K562 (cell line): ENCODE results near the gene ANKRD6. TPM values are rescaled to one million over a fixed set of nuclear protein-coding genes. Genes with fewer than 3 reads are reported as not detected.

Source experiments
- ATAC-seq: fragments of 200-7000 bp; cut with Tn5 transposase; 3 replicates; pipeline ENCODE4 v1.9.1; 2020; ENCODE audit warnings: moderate library complexity
- BruUV-seq: library from RNA; stranded (reverse); fragments of 400-500 nt; replicated peaks from 2 replicates; lab custom pipeline; 2021; lab: Mats Ljungman, UMichigan
- CTCF ChIA-PET: fragments of 300-600 bp; formaldehyde crosslinking; extraction: SDS; loops from one replicate; lab custom pipeline; 2021; ENCODE audit warnings: low intra/inter-chr PET ratio; lab: Yijun Ruan, JAX
- POLR2A ChIA-PET: fragments of 300-600, 350-650 bp; sonication (Branson Sonifier 250); formaldehyde crosslinking; extraction: SDS; loops from one replicate; lab custom pipeline; 2021; ENCODE audit warnings: antibody characterized with exemption, inconsistent platforms; lab: Yijun Ruan, JAX
- DNase-seq, 4 experiments: peaks; one replicate each; pipeline versions ENCODE4 v3.0.0 to v3.0.0-alpha.2; 2011 to 2018; ENCODE audit warnings: low spot score in 3 of 4, mixed read lengths in 3 of 4; ENCODE audit errors: extremely low read depth in 1 of 4
- FAIRE-seq: peaks from 2 replicates; lab custom pipeline; 2011; peaks lifted over from hg19 to GRCh38; lab: Jason Lieb, UNC
- H2AFZ ChIP-seq: 2 replicates; pipeline ENCODE4 v1.6.0; 2011; ENCODE audit warnings: low read depth, low read length, control low read depth, inconsistent platforms
- H3K27ac ChIP-seq: fragments of 200-600 bp; 3 replicates; pipeline ENCODE4 v1.8.0; 2011; ENCODE audit warnings: low read depth, mild to moderate bottlenecking, control low read depth, inconsistent platforms, low read length, moderate library complexity, mixed read lengths; ENCODE audit errors: extremely low read depth
- H3K27me3 ChIP-seq, 2 experiments: fragments of 300-600 bp in 1 of 2; 2 replicates in 1 of 2; 3 replicates in 1 of 2; pipeline versions ENCODE4 v1.6.0 to v1.8.0; 2011; ENCODE audit warnings: inconsistent platforms in 2 of 2, low read length in 2 of 2, mild to moderate bottlenecking in 1 of 2, mixed read lengths in 1 of 2, moderate library complexity in 1 of 2; ENCODE audit not compliant: control insufficient read depth in 2 of 2, insufficient read depth in 2 of 2
- H3K36me3 ChIP-seq: fragments of 300-600 bp; 3 replicates; pipeline ENCODE4 v1.8.0; 2011; ENCODE audit warnings: mild to moderate bottlenecking, low read length, inconsistent platforms; ENCODE audit not compliant: control insufficient read depth, insufficient read depth
- H3K4me1 ChIP-seq, 2 experiments: fragments of 200-600 bp in 1 of 2; replicated peaks in 1 of 2; 2 replicates in 1 of 2; 3 replicates in 1 of 2; pipeline versions ENCODE4 v1.5.1 to v1.8.0; 2011; ENCODE audit warnings: inconsistent platforms in 2 of 2, low read length in 2 of 2, mild to moderate bottlenecking in 1 of 2, mixed read lengths in 1 of 2, moderate library complexity in 1 of 2; ENCODE audit not compliant: control insufficient read depth in 2 of 2, insufficient read depth in 2 of 2
- H3K4me2 ChIP-seq: 2 replicates; pipeline ENCODE4 v1.6.1; 2011; ENCODE audit warnings: low read length, control low read depth, inconsistent platforms, mixed read lengths; ENCODE audit not compliant: insufficient read depth
- H3K4me3 ChIP-seq: fragments of 200-600 bp; sonication (generic), shearing (Covaris generic); 2 replicates; pipeline ENCODE4 v1.5.1; 2016; ENCODE audit warnings: control low read depth, inconsistent platforms
- H3K79me2 ChIP-seq: fragments of 200-600 bp; 3 replicates; pipeline ENCODE4 v1.8.0; 2011; ENCODE audit warnings: low read length, inconsistent platforms; ENCODE audit not compliant: control insufficient read depth, insufficient read depth
- H3K9ac ChIP-seq, 2 experiments: 2 replicates each; pipeline versions ENCODE4 v1.6.0 to v1.6.1; 2011; ENCODE audit warnings: low read depth in 2 of 2, low read length in 2 of 2, control low read depth in 1 of 2, inconsistent platforms in 1 of 2, mild to moderate bottlenecking in 1 of 2, mixed read lengths in 1 of 2; ENCODE audit not compliant: insufficient read depth in 1 of 2
- H3K9me1 ChIP-seq: one replicate; pipeline ENCODE4 v1.6.0; 2011; ENCODE audit warnings: inconsistent platforms, mild to moderate bottlenecking, low read length, moderate library complexity; ENCODE audit not compliant: control insufficient read depth, insufficient read depth
- H3K9me3 ChIP-seq: replicated peaks from 2 replicates; pipeline ENCODE4 v1.5.1; 2011; ENCODE audit warnings: low read depth, low read length, inconsistent platforms; ENCODE audit not compliant: control insufficient read depth, insufficient read depth
- H4K20me1 ChIP-seq: replicated peaks from 2 replicates; pipeline ENCODE4 v1.6.1; 2011; ENCODE audit warnings: low read length, inconsistent platforms, mixed read lengths; ENCODE audit not compliant: control insufficient read depth, insufficient read depth
- CREB3 ChIP-seq: fragments of 450-650 bp; conservative IDR thresholded peaks from 2 replicates; pipeline ENCODE4 v1.6.1; 2016; ENCODE audit warnings: missing genetic modification characterization, low read depth, mild to moderate bottlenecking, missing compliant biosample characterization, moderate library complexity
- FOXK2 ChIP-seq, 2 experiments: fragments of 450-650 bp; IDR thresholded peaks in 1 of 2; conservative IDR thresholded peaks in 1 of 2; 2 replicates each; pipeline ENCODE4 v1.6.1; 2016; ENCODE audit warnings: low read depth in 2 of 2, mild to moderate bottlenecking in 1 of 2
- KDM2B ChIP-seq: fragments of 250-450 bp; sonication (Bioruptor Pico); IDR thresholded peaks from 2 replicates; pipeline ENCODE4 v1.8.0; 2021; ENCODE audit warnings: mild to moderate bottlenecking, moderate library complexity
- MBD2 ChIP-seq: sonication (generic); IDR thresholded peaks from 2 replicates; pipeline ENCODE4 v1.6.1; 2016; ENCODE audit warnings: low read depth, borderline replicate concordance
- NR2C2 ChIP-seq, 2 experiments: fragments of 200-800 bp in 1 of 2; sonication (Bioruptor generic) in 1 of 2; sonication (generic) in 1 of 2; formaldehyde crosslinking in 1 of 2; IDR thresholded peaks; 2 replicates each; pipeline versions ENCODE4 v1.6.1 to v1.8.0; 2016 to 2022; ENCODE audit warnings: mild to moderate bottlenecking in 1 of 2, missing compliant biosample characterization in 1 of 2, missing genetic modification characterization in 1 of 2, missing genetic modification reagents in 1 of 2
- POLR2AphosphoS5 ChIP-seq: IDR thresholded peaks from 2 replicates; pipeline ENCODE4 v1.6.1; 2011; ENCODE audit warnings: mild to moderate bottlenecking, low read depth, low read length, moderate library complexity; ENCODE audit not compliant: control insufficient read depth, insufficient read depth
- SIX5 ChIP-seq, 2 experiments: IDR thresholded peaks; 2 replicates each; pipeline ENCODE4 v1.6.1; 2011; ENCODE audit warnings: low read length in 2 of 2, borderline replicate concordance in 1 of 2, low read depth in 1 of 2, mild to moderate bottlenecking in 1 of 2, moderate library complexity in 1 of 2; ENCODE audit not compliant: insufficient read depth in 1 of 2
- ZNF79 ChIP-seq: fragments of 250-450 bp; sonication (Bioruptor Pico); IDR thresholded peaks from 2 replicates; pipeline ENCODE4 v1.4.0; 2020; ENCODE audit warnings: low read depth, mild to moderate bottlenecking, moderate library complexity
- WGBS: fragments of 100-300 bp; shearing (Covaris generic); methylation state at CpG from one replicate; pipeline ENCODE4 v1.1.6; 2016; ENCODE audit warnings: low coverage, mixed read lengths; ENCODE audit not compliant: insufficient coverage; ENCODE audit errors: missing lambda C conversion rate; 5-methylcytosine and 5-hydroxymethylcytosine counted together
- in situ Hi-C: fragments of 300-500 bp; cut with MboI; formaldehyde crosslinking; loops from 4 replicates; pipeline ENCODE4 v1.15.0; 2018; ENCODE audit warnings: inconsistent platforms, mixed read lengths
- intact Hi-C: fragments of 100-400 bp; cut with micrococcal nuclease; formaldehyde crosslinking; loops from 2 replicates; pipeline ENCODE4 v1.14.2; 2022
- polyA plus RNA-seq, 8 experiments: library from polyadenylated mRNA; depleted of rRNA in 4 of 8; stranded (reverse) in 5 of 8; unstranded in 3 of 8; fragments of >200 nt; fragmentation: Nextera tagmentation in 2 of 8; fragmentation: Illumina TruSeq in 1 of 8; extraction: Ambion mirVana in 2 of 8; extraction: Trizol in 1 of 8; gene quantifications; 2 replicates each; pipeline versions ENCODE4 v1.2.1 to v1.2.3, GENCODE V29; 2011 to 2014; ENCODE audit warnings: inconsistent platforms in 1 of 8, missing spikeins in 1 of 8
- total RNA-seq, 7 experiments: library from RNA; depleted of rRNA in 6 of 7; stranded (reverse); fragments of >200 nt in 6 of 7; fragmentation: Illumina TruSeq in 2 of 7; extraction: Trizol in 2 of 7; gene quantifications; 2 replicates each; pipeline versions ENCODE4 v1.2.1 to v1.2.3, GENCODE V29; 2011 to 2021; ENCODE audit warnings: low replicate concordance in 1 of 7

The ANKRD6 gene
- total and polyA plus RNA-seq, 9 of the 15 experiments (the other 6 are each of a cell fraction or from before 2014, with no cell fraction given) = 0.04 to 0.22 (median 0.08) TPM; not detected in 4

- no peaks in the 10 kb centered on the region for H3K79me2 ChIP-seq
- no peak for TF ChIP-seq MBD2
- no peak for TF ChIP-seq FOXK2 (conservative IDR thresholded peaks at IDR 0.05 in 1 of 2, IDR thresholded peaks at IDR 0.05 in 1 of 2; ENCODE audit: low read depth in 2 of 2)
- no peak for TF ChIP-seq POLR2AphosphoS5
- no peak for TF ChIP-seq CREB3 (tag)
- no peak for TF ChIP-seq SIX5 (IDR thresholded peaks at IDR 0.05; ENCODE audit: borderline replicate concordance in 1 of 2, insufficient read depth in 1 of 2, low read depth in 1 of 2, low read length in 2 of 2)
- no peak for TF ChIP-seq KDM2B (CRISPR knock-in tag)
- TF ChIP-seq ZNF79 (CRISPR knock-in tag) = no peak
- TF ChIP-seq NR2C2 (CRISPR knock-in tag; IDR thresholded peaks at IDR 0.05) = no peak
- no peak for TF ChIP-seq NR2C2 (tag; IDR thresholded peaks at IDR 0.05)
- TF ChIP-seq, all 486 proteins: peak for 0
- H2AFZ ChIP-seq = no peak overlapping the region
- WGBS = 0% methylated on average over 2 of the region's 2 CpGs
- no peak overlapping the region for H3K4me3 ChIP-seq
- no TSS peak for BruUV-seq
- peaks cover 6 to 34% of the 10 kb centered on the region in 2 experiments; a peak in 4 of 5 replicates for H3K27me3 ChIP-seq
- FAIRE-seq = no peak
- no peaks in the 10 kb centered on the region for H3K9me1 ChIP-seq
- H4K20me1 ChIP-seq = no peaks in the 10 kb centered on the region
- no peaks in the 10 kb centered on the region for H3K36me3 ChIP-seq
- no peak overlapping the region for H3K4me2 ChIP-seq
- H3K27ac ChIP-seq = no peak overlapping the region
- intact Hi-C loops = no loop called here
- CTCF ChIA-PET = no interaction called here
- DNase-seq = no peak
- H3K9ac ChIP-seq = no peak overlapping the region
- in situ Hi-C loops = no loop called here
- no peaks in the 10 kb centered on the region for H3K4me1 ChIP-seq
- ATAC-seq = no peak
- H3K9me3 ChIP-seq = no peaks in the 10 kb centered on the region
- POLR2A ChIA-PET = no interaction called here
These were observed 157.2 kb downstream of the ANKRD6 start for GRCh38 chr6:89590133-89590532.
